GM18951 (cell line): ENCODE data around the gene APBA2.

Source experiments
- POLR2A ChIP-seq: IDR thresholded peaks from 4 replicates; pipeline ENCODE4 v1.6.1; 2011; ENCODE audit warnings: mild to moderate bottlenecking; ENCODE audit not compliant: insufficient read length, insufficient read depth; ENCODE audit errors: extremely low read depth
- in situ Hi-C: fragments of 300-500 bp; cut with MboI; formaldehyde crosslinking; loops from one replicate; pipeline ENCODE4 v1.12.0; 2022; ENCODE audit warnings: low sequenced_read_pairs, mixed read lengths, inconsistent platforms; ENCODE audit not compliant: unreplicated experiment

The APBA2 gene

GRCh38 chr15:29062179-29062591, 176.4 kb downstream of the APBA2 start:
- TF ChIP-seq POLR2A = no peak
- in situ Hi-C loops = no loop called here

DNA sequence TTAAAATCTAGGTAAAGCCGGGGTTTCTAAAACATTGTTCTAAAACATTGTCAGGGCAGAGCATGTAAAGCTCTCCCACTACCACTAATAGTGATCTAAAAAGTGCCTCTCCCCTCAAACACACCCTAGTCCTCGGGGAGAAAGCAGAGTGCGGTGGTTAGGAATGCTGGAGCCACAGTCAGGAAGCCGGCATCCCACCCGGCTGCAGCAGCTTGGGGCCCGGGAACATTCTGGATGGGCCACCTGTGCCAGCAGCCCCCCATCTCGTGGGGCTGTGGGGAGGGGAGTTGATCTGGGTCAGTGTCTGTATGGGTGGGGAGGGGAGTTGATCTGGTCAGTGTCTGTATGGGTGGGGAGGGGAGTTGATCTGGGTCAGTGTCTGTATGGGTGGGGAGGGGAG, 176.9 kb downstream of the APBA2 start:
- TF ChIP-seq POLR2A = no peak
- in situ Hi-C loops = no loop called here

- in situ Hi-C loops = no loop called here
- no peak for TF ChIP-seq POLR2A
Observed at GRCh38 chr15:29063646-29064045, 177.9 kb downstream of the APBA2 start.

- TF ChIP-seq POLR2A = no peak
Observed at GRCh38 chr15:29064290-29064689, 178.5 kb downstream of the APBA2 start.

DNA sequence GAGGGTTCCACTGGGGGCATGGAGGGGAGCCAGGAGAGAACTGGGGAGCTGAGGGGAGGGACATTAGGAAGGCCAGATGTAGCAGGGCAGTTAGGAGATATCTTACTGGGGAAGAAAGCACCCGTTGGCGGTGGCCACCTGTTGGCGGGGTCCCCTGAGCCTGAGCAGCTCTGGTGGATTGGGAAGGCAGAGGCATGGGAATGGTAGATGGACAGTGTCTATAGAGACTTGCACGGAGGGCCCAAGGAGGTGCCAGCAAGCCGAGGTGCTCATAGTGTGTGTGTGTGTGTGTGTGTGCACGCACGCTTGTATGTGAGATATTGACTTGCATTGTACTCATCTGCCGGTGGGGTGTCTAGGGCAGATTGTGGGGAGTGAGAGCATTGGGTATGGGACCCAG, 179.0 kb downstream of the APBA2 start:
- no peak for TF ChIP-seq POLR2A

More at GRCh38 chr15:29064290-29064689, 178.5 kb downstream of the APBA2 start:
- in situ Hi-C loops = no loop called here

DNA sequence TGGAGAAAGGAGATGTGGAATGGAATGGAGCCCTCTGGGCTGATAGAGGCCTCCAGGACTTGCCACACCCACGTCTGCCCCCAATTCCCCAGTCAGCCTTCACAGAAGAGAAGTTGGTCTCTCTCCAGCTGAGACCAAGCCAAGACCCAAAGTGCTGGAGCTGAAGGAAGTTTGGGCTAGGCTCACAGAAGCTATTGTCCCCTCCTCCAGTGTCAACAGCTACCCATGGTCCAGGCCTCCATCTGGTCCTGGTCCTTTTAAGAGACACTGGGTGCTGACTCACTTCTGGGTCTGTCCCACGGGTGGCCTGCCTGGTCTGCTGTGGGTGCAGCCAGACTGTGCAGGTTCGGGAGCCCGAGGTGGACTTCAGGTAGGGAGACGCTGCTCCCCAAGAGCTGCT, 179.8 kb downstream of the APBA2 start:
- in situ Hi-C loops = no loop called here
- TF ChIP-seq POLR2A = no peak

More for the DNA sequence above, 179.0 kb downstream of the APBA2 start:
- in situ Hi-C loops = no loop called here

DNA sequence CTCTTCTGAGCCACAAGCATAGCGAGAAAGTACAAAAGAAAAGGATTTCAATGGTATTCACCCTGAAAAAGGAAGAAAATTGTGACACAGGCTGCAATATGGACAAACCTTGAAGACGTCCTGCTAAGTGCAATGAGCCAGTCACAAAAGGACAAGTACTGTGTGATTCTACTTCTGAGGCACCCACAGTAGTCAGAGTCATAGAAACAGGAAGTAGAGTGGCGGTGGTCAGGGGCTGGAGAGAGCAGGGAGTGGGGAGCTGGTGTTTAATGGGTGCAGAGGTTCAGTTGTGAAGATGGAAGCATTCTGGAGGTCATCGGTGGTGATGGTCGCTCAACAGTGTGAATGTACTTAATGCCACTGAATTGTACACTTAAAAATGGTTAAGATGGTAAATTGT, 180.5 kb downstream of the APBA2 start:
- in situ Hi-C loops = no loop called here
- TF ChIP-seq POLR2A = no peak

- in situ Hi-C loops = no loop called here
- TF ChIP-seq POLR2A = no peak
Observed at GRCh38 chr15:29066838-29067237, 181.1 kb downstream of the APBA2 start.

- TF ChIP-seq POLR2A = no peak
- in situ Hi-C loops = no loop called here
Observed at GRCh38 chr15:29067949-29068348, 182.2 kb downstream of the APBA2 start.

DNA sequence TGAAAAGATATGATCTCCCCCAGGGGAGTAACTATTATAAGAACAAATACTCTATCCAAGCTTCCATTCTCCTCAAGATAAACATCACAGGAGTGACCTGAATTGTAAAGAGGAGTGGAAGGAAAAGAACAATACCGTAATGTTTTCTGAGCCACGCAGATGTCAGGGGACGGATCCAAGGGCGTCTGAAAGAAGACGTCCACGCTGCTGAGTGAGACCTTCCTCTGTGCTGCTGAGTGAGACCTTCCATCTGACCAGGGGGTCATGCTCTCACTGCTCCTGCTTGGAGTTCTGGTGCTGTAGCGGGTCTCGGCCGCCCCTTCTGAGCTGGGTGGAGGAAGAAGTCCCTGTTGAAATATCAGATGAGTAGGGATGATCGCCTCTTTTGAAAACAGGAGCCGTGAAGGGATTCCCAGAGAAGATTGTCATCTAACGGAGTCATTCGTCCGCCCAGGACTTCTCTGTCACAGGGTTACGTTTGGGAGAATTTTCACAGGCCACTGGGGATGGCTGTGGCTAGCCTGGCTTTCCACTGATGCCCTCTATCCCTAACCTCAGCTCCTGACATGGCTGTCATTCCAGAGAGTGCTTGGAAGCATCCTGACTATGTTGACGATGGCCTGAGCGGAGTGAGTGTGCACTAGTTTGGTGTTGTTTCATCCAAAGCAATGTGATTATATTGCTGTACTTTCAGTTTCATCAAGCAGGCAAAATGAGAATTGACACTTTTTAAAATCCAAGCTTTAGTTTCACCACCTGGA, 184.9 kb downstream of the APBA2 start:
- in situ Hi-C loops = no loop called here
- TF ChIP-seq POLR2A = no peak

DNA sequence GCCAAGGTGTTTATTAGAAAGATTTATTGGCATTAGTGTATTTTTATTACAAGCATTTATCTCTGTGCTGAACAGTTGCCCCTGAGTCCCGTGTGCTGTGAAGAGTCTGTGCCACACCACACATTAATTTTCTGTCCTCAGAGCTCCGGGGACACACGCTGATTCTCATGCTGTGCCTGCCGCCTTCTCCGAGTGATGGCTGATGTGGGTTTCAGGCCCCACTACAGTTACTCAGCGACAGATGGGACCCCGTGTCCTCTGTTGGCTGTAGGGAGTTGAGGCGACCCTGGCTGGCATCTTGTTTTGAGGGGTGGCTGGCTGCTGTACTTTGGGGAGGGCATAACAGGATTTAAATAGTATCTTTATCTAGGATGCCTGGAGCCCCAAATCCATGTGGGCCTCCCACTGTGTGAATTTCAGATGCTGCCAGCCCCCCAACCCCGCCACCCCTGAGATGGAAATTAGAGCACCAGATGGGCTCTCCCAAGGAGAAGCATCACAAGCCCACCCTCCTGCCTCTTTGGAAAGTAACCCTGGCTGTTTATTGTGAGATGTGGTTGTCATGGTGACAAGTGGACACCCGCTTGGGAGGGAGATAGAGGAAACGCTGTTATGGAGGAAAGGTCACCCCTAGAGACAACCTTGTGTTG, 185.6 kb downstream of the APBA2 start:
- in situ Hi-C loops = no loop called here
- no peak for TF ChIP-seq POLR2A

DNA sequence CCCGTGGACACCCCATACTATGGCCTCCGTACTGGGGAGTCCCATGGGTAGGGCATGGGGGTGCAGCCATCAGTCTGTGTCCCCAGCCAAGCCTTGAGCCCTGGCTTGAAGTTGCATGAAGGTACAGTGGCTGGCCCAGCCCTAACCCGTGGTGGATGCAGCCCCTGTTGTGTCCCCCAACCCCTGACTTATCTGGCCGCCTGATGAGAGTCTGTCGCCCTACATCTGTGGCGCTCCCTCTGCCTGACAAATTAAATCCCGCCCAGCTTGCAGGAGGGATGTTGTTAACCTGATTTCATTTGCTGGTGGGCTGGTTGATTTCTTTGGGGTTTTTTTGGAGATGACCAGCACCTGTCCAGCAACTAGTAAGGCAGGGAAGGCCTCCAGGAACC, 186.1 kb downstream of the APBA2 start:
- in situ Hi-C loops = no loop called here
- TF ChIP-seq POLR2A = no peak

- in situ Hi-C loops = no loop called here
- TF ChIP-seq POLR2A = no peak
Observed at GRCh38 chr15:29072444-29072843, 186.7 kb downstream of the APBA2 start.

- TF ChIP-seq POLR2A = no peak
- in situ Hi-C loops = no loop called here
Observed at GRCh38 chr15:29074045-29074444, 188.3 kb downstream of the APBA2 start.
